Nucleus accumbens (tissue), 56 donors: Measurements from ENCODE around the gene TYRO3.

Source experiments
- DNase-seq, 56 donors: peaks; one replicate each; lab custom pipeline; 2025; lab: John Stamatoyannopoulos, UW

TYRO3 gene

DNA sequence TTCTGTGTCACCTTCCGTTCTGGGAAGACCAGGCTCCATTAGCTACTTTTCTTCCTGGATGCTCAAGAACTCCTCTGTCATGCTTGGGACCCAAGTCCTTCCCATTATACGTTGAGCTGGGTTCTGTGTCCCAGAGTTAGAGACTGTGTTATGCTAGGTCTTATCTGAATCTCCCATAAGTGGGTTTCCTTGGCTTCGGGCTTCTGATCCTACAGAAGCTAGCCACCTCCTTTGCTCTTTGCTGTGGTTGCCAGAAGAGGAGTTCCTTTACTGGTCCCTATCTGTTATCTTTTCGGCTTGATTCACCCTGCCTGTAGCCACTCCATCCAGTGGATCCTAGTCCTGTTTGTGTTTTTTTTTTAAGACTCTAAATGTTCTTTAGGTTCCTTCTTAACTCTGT lies 38.0 kb downstream of the TYRO3 start:
- no peak for DNase-seq

DNA sequence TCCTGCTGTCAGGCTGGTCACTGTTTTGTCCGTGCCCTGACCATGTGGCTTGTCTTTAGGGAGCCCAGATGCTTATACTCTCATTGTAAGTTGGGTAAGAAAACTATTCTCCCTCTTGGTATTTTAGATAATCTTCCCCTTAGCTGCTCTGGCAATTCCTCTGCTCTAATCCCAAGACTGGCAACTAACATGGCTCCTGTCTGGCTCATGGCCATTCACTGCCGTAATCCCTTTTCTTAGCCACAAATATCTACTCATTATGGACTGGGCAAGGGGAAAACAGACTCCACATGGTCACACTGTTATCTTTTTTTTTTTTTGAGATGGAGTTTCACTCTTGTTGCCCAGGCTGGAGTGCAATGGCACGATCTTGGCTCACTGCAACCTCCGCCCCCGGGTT lies 38.8 kb downstream of the TYRO3 start:
- no peak for DNase-seq

GRCh38 chr15:41599061-41599460 lies 40.0 kb downstream of the TYRO3 start:
- DNase-seq = no peak

- peak in 10 of 56 donors; percentile 14 to 60 (median 42) for DNase-seq
Observed at GRCh38 chr15:41603411-41603935, 44.5 kb downstream of the TYRO3 start.

DNA sequence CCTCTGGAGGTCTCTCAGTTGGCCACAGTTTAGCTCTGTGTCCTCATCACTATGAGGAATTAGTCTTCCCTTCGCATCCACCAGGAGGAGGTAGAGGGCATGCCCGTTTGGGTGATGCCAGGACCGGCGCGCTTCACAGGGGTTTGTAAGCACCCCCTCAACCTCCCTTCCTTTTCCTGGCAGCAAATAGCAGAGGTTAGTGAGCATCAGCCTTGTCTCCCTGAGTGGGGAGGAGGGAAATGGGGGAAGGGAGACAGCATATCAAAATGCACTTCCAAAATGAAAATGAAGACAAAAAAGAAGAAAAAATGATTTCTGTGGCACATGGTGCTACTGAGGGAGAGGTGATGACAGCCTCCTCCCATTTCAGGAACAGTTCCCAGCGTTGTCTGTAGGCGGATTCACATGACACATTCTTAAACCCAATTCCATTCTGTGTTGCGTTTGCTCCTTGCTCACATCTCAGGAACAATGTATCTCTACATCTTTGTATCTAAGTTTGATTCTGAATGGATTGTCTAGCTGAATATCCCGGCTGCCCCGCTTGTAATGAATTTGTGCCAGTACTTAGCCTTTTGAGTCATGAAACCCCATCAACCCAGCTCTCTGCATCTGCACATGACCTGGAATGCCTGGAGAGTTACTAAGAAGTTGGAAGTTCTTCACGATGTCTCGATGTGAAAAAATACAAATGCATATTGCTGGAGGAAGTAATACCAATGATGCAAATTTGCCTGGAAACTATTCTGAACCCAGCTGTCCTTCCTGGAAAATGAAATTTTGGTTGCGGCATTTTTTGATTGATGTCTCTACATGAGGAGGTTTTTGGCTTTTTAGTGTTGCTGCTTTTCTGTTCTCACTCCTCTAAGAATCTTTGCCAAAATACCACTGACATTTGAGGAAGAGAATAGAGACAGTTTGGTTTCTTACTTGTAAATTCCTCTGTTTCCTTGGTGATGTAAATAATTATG lies 45.2 kb downstream of the TYRO3 start:
- DNase-seq = peak in 54 of 56 donors; percentile 4 to 85 (median 58)

- DNase-seq = no peak
Observed at GRCh38 chr15:41605566-41605965, 46.6 kb downstream of the TYRO3 start.

DNA sequence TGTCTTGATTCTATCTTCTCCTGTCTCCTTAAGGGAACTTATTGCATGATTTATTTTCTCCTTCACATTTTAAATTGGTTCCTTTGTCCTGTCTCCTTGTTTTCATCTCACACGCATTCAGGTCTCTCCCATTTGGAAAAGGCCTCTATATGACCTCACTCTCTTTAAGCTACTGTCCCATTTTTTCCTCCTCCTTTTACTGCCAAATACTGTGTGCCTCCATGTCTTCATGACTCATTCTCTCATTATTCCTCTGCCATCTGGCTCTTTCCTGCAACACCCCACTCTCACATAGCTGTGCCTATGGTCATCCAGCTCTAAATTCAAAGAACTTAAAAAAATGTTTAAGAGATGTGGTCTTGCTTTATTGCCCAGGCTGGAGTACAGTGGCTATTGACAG lies 48.0 kb downstream of the TYRO3 start:
- DNase-seq = no peak

DNA sequence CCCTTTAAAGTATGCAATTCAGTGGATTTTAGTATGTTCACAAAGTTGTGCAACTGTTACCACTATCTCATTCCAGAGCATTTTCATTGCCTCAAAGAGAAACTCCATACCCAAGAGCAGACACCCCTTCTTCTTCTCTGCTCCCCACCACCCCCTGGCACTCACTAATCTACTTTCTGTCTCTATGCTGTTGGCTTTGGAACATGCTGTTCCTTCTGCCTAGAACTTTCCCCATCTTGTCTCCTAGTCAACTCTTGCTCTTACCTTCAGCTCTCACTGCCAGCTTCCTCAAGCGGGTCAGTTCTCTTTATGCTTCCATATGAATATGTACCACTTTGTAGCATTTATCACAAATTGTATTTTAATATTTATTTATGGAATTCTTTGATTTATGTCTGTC lies 50.1 kb downstream of the TYRO3 start:
- DNase-seq = no peak

DNA sequence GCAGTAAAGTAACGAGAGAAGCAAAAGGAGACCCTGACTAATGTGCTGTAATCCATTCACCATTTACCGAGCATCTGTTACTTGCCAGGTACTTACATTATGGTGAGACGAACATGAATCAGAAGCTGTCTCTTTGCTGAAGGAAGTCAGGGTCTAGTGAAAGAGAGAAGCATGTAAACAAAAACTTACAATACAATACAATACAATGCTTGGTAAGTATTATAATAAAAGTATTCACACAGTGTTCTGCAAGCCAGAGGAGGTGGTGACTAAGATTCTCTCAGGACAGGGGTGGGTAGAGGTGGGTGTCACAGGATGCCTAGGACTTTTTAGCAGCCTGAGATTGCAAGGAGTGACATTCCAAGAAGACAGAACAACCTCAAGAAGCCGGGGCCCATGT lies 51.0 kb downstream of the TYRO3 start:
- DNase-seq = no peak

DNA sequence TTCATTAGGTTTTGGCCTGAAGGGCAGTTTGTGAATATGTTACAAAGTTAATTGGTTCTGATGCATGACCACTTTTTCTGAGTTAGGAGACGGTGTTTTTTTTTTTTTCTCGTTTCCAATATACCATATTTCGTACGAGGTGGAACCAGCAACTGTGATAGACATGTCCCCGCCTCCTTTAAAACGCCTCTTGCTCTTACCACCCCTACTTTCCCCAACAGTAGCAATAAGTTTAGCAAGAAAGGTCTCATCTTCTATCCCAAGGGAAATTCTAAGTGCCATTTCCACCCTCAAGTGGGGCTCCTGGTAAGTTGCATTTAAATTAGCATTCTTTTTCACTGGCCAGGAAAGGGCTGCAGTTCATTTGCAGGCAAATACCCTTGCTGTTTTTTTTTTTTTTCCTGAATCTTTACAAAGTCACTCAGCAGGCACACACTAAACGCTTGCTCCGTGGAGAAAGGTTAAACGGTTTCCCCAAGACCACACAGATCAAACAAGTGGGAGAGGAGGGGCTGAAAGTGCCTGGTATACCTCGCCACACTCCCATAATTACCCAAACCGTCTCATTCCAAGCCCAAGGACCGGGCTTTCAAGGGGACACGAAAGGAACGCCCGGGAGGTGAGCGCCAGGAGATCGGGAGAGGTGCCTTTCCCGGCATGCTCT lies 61.7 kb downstream of the TYRO3 start:
- DNase-seq = peak in 2 of 56 donors; percentile 27 to 40

GRCh38 chr15:41621200-41622193 lies 62.5 kb downstream of the TYRO3 start:
- peak; percentile 42 to 96 (median 87) for DNase-seq

- DNase-seq = no peak
Observed at GRCh38 chr15:41622901-41623300, 63.9 kb downstream of the TYRO3 start.

DNA sequence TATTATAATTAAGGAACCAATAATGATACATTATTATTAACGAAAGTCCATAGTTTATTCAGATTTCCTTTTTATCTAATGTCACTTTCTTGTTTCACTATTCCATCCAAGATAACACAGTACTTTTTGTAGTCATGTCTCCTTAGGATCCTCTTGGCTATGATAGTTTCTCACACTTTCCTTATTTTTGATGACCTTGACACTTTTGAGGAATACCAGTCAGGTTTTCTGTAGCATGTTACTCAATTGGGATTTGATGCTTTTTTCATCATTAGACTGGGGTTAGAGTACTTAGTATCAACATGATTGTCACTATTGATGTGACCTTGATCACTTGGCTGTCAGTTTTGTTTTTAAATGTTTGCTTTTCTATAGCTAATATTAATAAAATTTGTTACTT lies 68.2 kb downstream of the TYRO3 start:
- no peak for DNase-seq

- no peak for DNase-seq
Observed at GRCh38 chr15:41629463-41629862, 70.5 kb downstream of the TYRO3 start.

DNA sequence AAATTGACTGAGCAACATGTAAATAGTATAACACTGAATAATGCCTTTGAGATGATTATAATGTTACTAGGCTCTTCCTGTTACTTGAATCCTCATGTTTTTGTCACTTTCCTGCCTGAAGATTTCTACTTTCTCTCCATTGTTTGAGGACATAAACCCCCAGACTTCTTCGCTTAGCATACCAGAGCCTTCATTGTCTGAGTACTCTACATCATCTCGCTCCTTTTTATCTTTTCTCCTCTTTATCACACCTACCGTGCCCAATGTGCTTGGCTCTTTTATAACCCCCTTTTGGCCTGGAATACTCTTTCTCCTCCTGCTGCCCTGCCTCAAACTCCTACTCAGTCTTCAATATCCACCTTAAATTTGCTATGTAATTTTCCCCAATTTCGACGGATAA lies 70.9 kb downstream of the TYRO3 start:
- no peak for DNase-seq

DNA sequence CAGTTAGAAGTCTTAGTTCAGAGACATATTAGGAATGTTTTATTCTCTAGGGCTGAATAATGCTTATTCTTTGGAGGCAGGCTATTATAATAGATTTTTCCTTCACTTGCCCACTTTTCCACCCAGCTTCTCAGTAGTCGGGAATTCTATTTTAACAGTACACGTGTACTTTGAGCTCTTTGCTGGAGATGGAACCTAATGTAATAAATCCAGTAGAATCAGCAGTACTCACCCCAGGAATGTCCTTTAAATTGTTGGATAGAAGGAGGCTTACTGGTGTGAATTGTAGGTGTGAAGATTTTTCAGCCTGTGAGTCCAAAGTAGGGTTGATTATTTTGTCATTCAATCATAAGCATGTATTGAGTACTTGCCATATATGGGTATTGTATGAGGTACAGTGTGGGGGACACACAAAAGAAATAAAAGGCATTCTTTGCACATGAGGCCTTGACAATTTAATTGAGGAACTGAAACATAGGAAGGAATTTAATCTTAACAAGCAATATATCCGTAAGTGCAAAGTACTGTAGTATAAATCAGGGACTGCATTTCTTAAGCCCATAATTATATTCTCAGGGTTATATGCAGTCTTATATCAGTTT lies 71.7 kb downstream of the TYRO3 start:
- DNase-seq = no peak

- no peak for DNase-seq
Observed at GRCh38 chr15:41631880-41632470, 73.0 kb downstream of the TYRO3 start.
